K562 (cell line): Measurements from ENCODE around the gene GALR3. TPM values are rescaled to one million over a fixed set of nuclear protein-coding genes. Genes with fewer than 3 reads are reported as not detected.
A peak's percentile ranks its signal among the peaks of the same experiment; 100 is the strongest.

ENCODE experiments used
- ATAC-seq: fragments of 200-7000 bp; cut with Tn5 transposase; 3 replicates; pipeline ENCODE4 v1.9.1; 2020; ENCODE audit warnings: moderate library complexity
- BruUV-seq: library from RNA; stranded (reverse); fragments of 400-500 nt; replicated peaks from 2 replicates; lab custom pipeline; 2021; lab: Mats Ljungman, UMichigan
- CTCF ChIA-PET: fragments of 300-600 bp; formaldehyde crosslinking; extraction: SDS; loops from one replicate; lab custom pipeline; 2021; ENCODE audit warnings: low intra/inter-chr PET ratio; lab: Yijun Ruan, JAX
- POLR2A ChIA-PET: fragments of 300-600, 350-650 bp; sonication (Branson Sonifier 250); formaldehyde crosslinking; extraction: SDS; loops from one replicate; lab custom pipeline; 2021; ENCODE audit warnings: antibody characterized with exemption, inconsistent platforms; lab: Yijun Ruan, JAX
- DNase-seq, 4 experiments: peaks; one replicate each; pipeline versions ENCODE4 v3.0.0 to v3.0.0-alpha.2; 2011 to 2018; ENCODE audit warnings: low spot score in 3 of 4, mixed read lengths in 3 of 4; ENCODE audit errors: extremely low read depth in 1 of 4
- FAIRE-seq: peaks from 2 replicates; lab custom pipeline; 2011; peaks lifted over from hg19 to GRCh38; lab: Jason Lieb, UNC
- H2AFZ ChIP-seq: 2 replicates; pipeline ENCODE4 v1.6.0; 2011; ENCODE audit warnings: low read depth, low read length, control low read depth, inconsistent platforms
- H3K27ac ChIP-seq: fragments of 200-600 bp; 3 replicates; pipeline ENCODE4 v1.8.0; 2011; ENCODE audit warnings: low read depth, mild to moderate bottlenecking, control low read depth, inconsistent platforms, low read length, moderate library complexity, mixed read lengths; ENCODE audit errors: extremely low read depth
- H3K27me3 ChIP-seq, 2 experiments: fragments of 300-600 bp in 1 of 2; 2 replicates in 1 of 2; 3 replicates in 1 of 2; pipeline versions ENCODE4 v1.6.0 to v1.8.0; 2011; ENCODE audit warnings: inconsistent platforms in 2 of 2, low read length in 2 of 2, mild to moderate bottlenecking in 1 of 2, mixed read lengths in 1 of 2, moderate library complexity in 1 of 2; ENCODE audit not compliant: control insufficient read depth in 2 of 2, insufficient read depth in 2 of 2
- H3K36me3 ChIP-seq: fragments of 300-600 bp; 3 replicates; pipeline ENCODE4 v1.8.0; 2011; ENCODE audit warnings: mild to moderate bottlenecking, low read length, inconsistent platforms; ENCODE audit not compliant: control insufficient read depth, insufficient read depth
- H3K4me1 ChIP-seq, 2 experiments: fragments of 200-600 bp in 1 of 2; replicated peaks in 1 of 2; 2 replicates in 1 of 2; 3 replicates in 1 of 2; pipeline versions ENCODE4 v1.5.1 to v1.8.0; 2011; ENCODE audit warnings: inconsistent platforms in 2 of 2, low read length in 2 of 2, mild to moderate bottlenecking in 1 of 2, mixed read lengths in 1 of 2, moderate library complexity in 1 of 2; ENCODE audit not compliant: control insufficient read depth in 2 of 2, insufficient read depth in 2 of 2
- H3K4me2 ChIP-seq: 2 replicates; pipeline ENCODE4 v1.6.1; 2011; ENCODE audit warnings: low read length, control low read depth, inconsistent platforms, mixed read lengths; ENCODE audit not compliant: insufficient read depth
- H3K4me3 ChIP-seq: fragments of 200-600 bp; sonication (generic), shearing (Covaris generic); 2 replicates; pipeline ENCODE4 v1.5.1; 2016; ENCODE audit warnings: control low read depth, inconsistent platforms
- H3K79me2 ChIP-seq: fragments of 200-600 bp; 3 replicates; pipeline ENCODE4 v1.8.0; 2011; ENCODE audit warnings: low read length, inconsistent platforms; ENCODE audit not compliant: control insufficient read depth, insufficient read depth
- H3K9ac ChIP-seq, 2 experiments: 2 replicates each; pipeline versions ENCODE4 v1.6.0 to v1.6.1; 2011; ENCODE audit warnings: low read depth in 2 of 2, low read length in 2 of 2, control low read depth in 1 of 2, inconsistent platforms in 1 of 2, mild to moderate bottlenecking in 1 of 2, mixed read lengths in 1 of 2; ENCODE audit not compliant: insufficient read depth in 1 of 2
- H3K9me1 ChIP-seq: one replicate; pipeline ENCODE4 v1.6.0; 2011; ENCODE audit warnings: inconsistent platforms, mild to moderate bottlenecking, low read length, moderate library complexity; ENCODE audit not compliant: control insufficient read depth, insufficient read depth
- H3K9me3 ChIP-seq: replicated peaks from 2 replicates; pipeline ENCODE4 v1.5.1; 2011; ENCODE audit warnings: low read depth, low read length, inconsistent platforms; ENCODE audit not compliant: control insufficient read depth, insufficient read depth
- H4K20me1 ChIP-seq: replicated peaks from 2 replicates; pipeline ENCODE4 v1.6.1; 2011; ENCODE audit warnings: low read length, inconsistent platforms, mixed read lengths; ENCODE audit not compliant: control insufficient read depth, insufficient read depth
- HMGN3 ChIP-seq: IDR thresholded peaks from 2 replicates; pipeline ENCODE4 v1.6.1; 2011; ENCODE audit warnings: borderline replicate concordance, low read depth, mild to moderate bottlenecking, mixed read lengths, low read length; ENCODE audit not compliant: insufficient read length; ENCODE audit errors: extremely low read depth
- RBFOX2 ChIP-seq: fragments of 200-400 bp; formaldehyde crosslinking; IDR thresholded peaks from 2 replicates; pipeline ENCODE4 v1.6.1; 2017; ENCODE audit warnings: low read depth, mild to moderate bottlenecking, low read length, moderate library complexity
- WGBS: fragments of 100-300 bp; shearing (Covaris generic); methylation state at CpG from one replicate; pipeline ENCODE4 v1.1.6; 2016; ENCODE audit warnings: low coverage, mixed read lengths; ENCODE audit not compliant: insufficient coverage; ENCODE audit errors: missing lambda C conversion rate; 5-methylcytosine and 5-hydroxymethylcytosine counted together
- in situ Hi-C: fragments of 300-500 bp; cut with MboI; formaldehyde crosslinking; loops from 4 replicates; pipeline ENCODE4 v1.15.0; 2018; ENCODE audit warnings: inconsistent platforms, mixed read lengths
- intact Hi-C: fragments of 100-400 bp; cut with micrococcal nuclease; formaldehyde crosslinking; loops from 2 replicates; pipeline ENCODE4 v1.14.2; 2022
- polyA plus RNA-seq, 8 experiments: library from polyadenylated mRNA; depleted of rRNA in 4 of 8; stranded (reverse) in 5 of 8; unstranded in 3 of 8; fragments of >200 nt; fragmentation: Nextera tagmentation in 2 of 8; fragmentation: Illumina TruSeq in 1 of 8; extraction: Ambion mirVana in 2 of 8; extraction: Trizol in 1 of 8; gene quantifications; 2 replicates each; pipeline versions ENCODE4 v1.2.1 to v1.2.3, GENCODE V29; 2011 to 2014; ENCODE audit warnings: inconsistent platforms in 1 of 8, missing spikeins in 1 of 8
- total RNA-seq, 7 experiments: library from RNA; depleted of rRNA in 6 of 7; stranded (reverse); fragments of >200 nt in 6 of 7; fragmentation: Illumina TruSeq in 2 of 7; extraction: Trizol in 2 of 7; gene quantifications; 2 replicates each; pipeline versions ENCODE4 v1.2.1 to v1.2.3, GENCODE V29; 2011 to 2021; ENCODE audit warnings: low replicate concordance in 1 of 7
- TF ChIP-seq, protein P1 (sequence below), 2 experiments: fragments of 450-650 bp; formaldehyde crosslinking in 1 of 2; IDR thresholded peaks; 2 replicates each; pipeline versions ENCODE4 v1.4.0 to v1.6.1; 2014 to 2020; ENCODE audit warnings: mild to moderate bottlenecking in 2 of 2, borderline replicate concordance in 1 of 2, low read depth in 1 of 2

GALR3 gene
- total and polyA plus RNA-seq, 9 of the 15 experiments (the other 6 are each of a cell fraction or from before 2014, with no cell fraction given) = 0.13 TPM; not detected in 8

DNA sequence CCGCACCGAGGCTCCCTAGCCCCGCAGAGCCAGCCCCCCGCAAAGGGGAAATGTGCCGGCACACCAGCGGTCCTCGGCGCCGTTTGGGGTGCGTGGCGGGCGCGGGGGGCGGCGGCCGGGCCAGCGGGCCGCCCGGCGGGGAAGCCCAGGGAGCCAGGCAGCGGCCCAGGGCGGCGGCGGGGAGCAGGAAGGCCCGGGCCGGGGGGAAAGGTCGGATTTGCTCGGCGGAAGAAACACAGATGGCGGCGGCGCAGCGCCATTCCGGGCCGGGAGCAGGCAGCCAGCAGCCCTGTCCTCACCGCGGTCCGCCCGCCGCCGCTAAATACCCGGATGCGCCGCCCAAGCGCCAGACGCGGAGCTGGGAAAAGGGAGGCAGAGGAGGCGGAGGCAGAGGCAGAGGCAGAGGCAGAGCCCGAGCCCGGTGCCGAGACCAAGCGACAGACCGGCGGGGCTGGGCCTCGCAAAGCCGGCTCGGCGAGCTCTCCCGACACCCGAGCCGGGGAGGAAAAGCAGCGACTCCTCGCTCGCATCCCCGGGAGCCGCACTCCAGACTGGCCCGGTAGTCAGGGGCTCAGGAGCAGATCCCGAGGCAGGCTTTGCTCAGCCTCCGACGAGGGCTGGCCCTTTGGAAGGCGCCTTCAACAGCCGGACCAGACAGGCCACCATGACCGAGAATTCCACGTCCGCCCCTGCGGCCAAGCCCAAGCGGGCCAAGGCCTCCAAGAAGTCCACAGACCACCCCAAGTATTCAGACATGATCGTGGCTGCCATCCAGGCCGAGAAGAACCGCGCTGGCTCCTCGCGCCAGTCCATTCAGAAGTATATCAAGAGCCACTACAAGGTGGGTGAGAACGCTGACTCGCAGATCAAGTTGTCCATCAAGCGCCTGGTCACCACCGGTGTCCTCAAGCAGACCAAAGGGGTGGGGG lies 18.0 kb upstream of the GALR3 start:
- in situ Hi-C loops = no loop called here
- intact Hi-C loops = no loop called here
- ChIA-PET POLR2A (no interaction called here), CTCF (no interaction called here)
- no TSS peak for BruUV-seq
- H3K27me3 ChIP-seq = no peaks in the 10 kb centered on the region
- WGBS = 90% methylated on average over 27 of the region's 87 CpGs
- peak overlapping the region; percentile 85 for H2AFZ ChIP-seq
- peak overlapping the region in 1 of 2 experiments; percentile 65; a peak in 1 of 4 replicates for H3K9ac ChIP-seq
- ATAC-seq = no peak
- peaks cover 34 to 58% of the 10 kb centered on the region in 2 experiments for H3K4me1 ChIP-seq
- FAIRE-seq = no peak
- TF ChIP-seq RBFOX2 = 0 out of 2 replicates have a peak, but pooled peaks have one; percentile 24
- peak; percentile 26 for TF ChIP-seq HMGN3
- TF ChIP-seq, protein P1, sequence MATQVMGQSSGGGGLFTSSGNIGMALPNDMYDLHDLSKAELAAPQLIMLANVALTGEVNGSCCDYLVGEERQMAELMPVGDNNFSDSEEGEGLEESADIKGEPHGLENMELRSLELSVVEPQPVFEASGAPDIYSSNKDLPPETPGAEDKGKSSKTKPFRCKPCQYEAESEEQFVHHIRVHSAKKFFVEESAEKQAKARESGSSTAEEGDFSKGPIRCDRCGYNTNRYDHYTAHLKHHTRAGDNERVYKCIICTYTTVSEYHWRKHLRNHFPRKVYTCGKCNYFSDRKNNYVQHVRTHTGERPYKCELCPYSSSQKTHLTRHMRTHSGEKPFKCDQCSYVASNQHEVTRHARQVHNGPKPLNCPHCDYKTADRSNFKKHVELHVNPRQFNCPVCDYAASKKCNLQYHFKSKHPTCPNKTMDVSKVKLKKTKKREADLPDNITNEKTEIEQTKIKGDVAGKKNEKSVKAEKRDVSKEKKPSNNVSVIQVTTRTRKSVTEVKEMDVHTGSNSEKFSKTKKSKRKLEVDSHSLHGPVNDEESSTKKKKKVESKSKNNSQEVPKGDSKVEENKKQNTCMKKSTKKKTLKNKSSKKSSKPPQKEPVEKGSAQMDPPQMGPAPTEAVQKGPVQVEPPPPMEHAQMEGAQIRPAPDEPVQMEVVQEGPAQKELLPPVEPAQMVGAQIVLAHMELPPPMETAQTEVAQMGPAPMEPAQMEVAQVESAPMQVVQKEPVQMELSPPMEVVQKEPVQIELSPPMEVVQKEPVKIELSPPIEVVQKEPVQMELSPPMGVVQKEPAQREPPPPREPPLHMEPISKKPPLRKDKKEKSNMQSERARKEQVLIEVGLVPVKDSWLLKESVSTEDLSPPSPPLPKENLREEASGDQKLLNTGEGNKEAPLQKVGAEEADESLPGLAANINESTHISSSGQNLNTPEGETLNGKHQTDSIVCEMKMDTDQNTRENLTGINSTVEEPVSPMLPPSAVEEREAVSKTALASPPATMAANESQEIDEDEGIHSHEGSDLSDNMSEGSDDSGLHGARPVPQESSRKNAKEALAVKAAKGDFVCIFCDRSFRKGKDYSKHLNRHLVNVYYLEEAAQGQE (IDR thresholded peaks at IDR 0.05; ENCODE audit: borderline replicate concordance) = no peak
- TF ChIP-seq, protein P1 (CRISPR knock-in tag; IDR thresholded peaks at IDR 0.05; ENCODE audit: low read depth) = no peak
- no peaks in the 10 kb centered on the region for H3K9me1 ChIP-seq
- H4K20me1 ChIP-seq = no peaks in the 10 kb centered on the region
- H3K79me2 ChIP-seq = peaks cover 24% of the 10 kb centered on the region
- no peak overlapping the region for H3K4me2 ChIP-seq
- H3K27ac ChIP-seq = peak overlapping the region; percentile 69; the same call in 2 of the 3 replicates
- H3K36me3 ChIP-seq = peaks cover 5% of the 10 kb centered on the region; the same call in 2 of the 3 replicates
- no peak overlapping the region for H3K4me3 ChIP-seq
- no peaks in the 10 kb centered on the region for H3K9me3 ChIP-seq
- no peak for DNase-seq
